Right renal cortex interstitium (tissue), 3 donors: ENCODE data around the gene WHRN. TPM values are rescaled to one million over a fixed set of nuclear protein-coding genes. Genes with fewer than 3 reads are reported as not detected.

Source experiments
- DNase-seq, 3 donors: peaks; one replicate each; pipeline ENCODE4 v3.0.0-alpha.2; 2013; ENCODE audit warnings: low read depth in 3 of 3, low spot score in 2 of 3
- polyA plus RNA-seq, 3 donors: library from polyadenylated mRNA; unstranded; fragments of 120-200 nt; gene quantifications; one replicate each; pipeline ENCODE4 v1.2.1, GENCODE V29; 2013; ENCODE audit not compliant: insufficient read length in 3 of 3

WHRN gene
- polyA plus RNA-seq, 3 donors, result 6.2 to 7.0 (median 6.8) TPM

- peak in 2 of 3 donors; percentile 60 to 71 for DNase-seq
These were observed 99.8 kb downstream of the WHRN start for GRCh38 chr9:114405294-114406034.

- DNase-seq, result no peak
These were observed 100.7 kb downstream of the WHRN start for GRCh38 chr9:114404531-114404930.

- no peak for DNase-seq
These were observed 102.0 kb downstream of the WHRN start for GRCh38 chr9:114403153-114403756.

- DNase-seq, result no peak
These were observed 103.9 kb downstream of the WHRN start for GRCh38 chr9:114401344-114401743.

GRCh38 chr9:114400772-114401171 lies 104.5 kb downstream of the WHRN start:
- no peak for DNase-seq

GRCh38 chr9:114400219-114400618 lies 105.1 kb downstream of the WHRN start:
- no peak for DNase-seq

GRCh38 chr9:114399381-114399780 lies 105.9 kb downstream of the WHRN start:
- no peak for DNase-seq

- DNase-seq, result peak; percentile 60 to 88 (median 83)
These were observed 107.2 kb downstream of the WHRN start for GRCh38 chr9:114397848-114398605.

GRCh38 chr9:114397219-114397847 lies 107.9 kb downstream of the WHRN start:
- DNase-seq, result no peak

GRCh38 chr9:114396558-114397218 lies 108.6 kb downstream of the WHRN start:
- DNase-seq, result no peak

- DNase-seq, result no peak
These were observed 109.5 kb downstream of the WHRN start for GRCh38 chr9:114395768-114396167.

- no peak for DNase-seq
These were observed 110.0 kb downstream of the WHRN start for GRCh38 chr9:114395334-114395617.

GRCh38 chr9:114394523-114395333 lies 110.5 kb downstream of the WHRN start:
- no peak for DNase-seq

- DNase-seq, result no peak
These were observed 112.5 kb downstream of the WHRN start for GRCh38 chr9:114392749-114393112.

- DNase-seq, result no peak
These were observed 114.3 kb downstream of the WHRN start for GRCh38 chr9:114390952-114391351.

- DNase-seq, result no peak
These were observed 115.5 kb downstream of the WHRN start for GRCh38 chr9:114389612-114390368.

- no peak for DNase-seq
These were observed 116.4 kb downstream of the WHRN start for GRCh38 chr9:114388764-114389375.

- no peak for DNase-seq
These were observed 117.0 kb downstream of the WHRN start for GRCh38 chr9:114388357-114388682.
